ENCODE results near the gene SAPCD2. TPM values are rescaled to one million over a fixed set of nuclear protein-coding genes. Genes with fewer than 3 reads are reported as not detected.

Gene SAPCD2
- total and polyA plus RNA-seq, 2 of the 8 experiments (the other 6 are each of a cell fraction or from before 2014, with no cell fraction given), result 12.7 to 32.1 TPM

GRCh38 chr9:137075275-137075775 lies 5.0 kb upstream of the SAPCD2 start:
- H3K18ac ChIP-seq (ENCODE audit: extremely low read depth, low read length), result no peak overlapping the region
- no peak overlapping the region for H3K4ac ChIP-seq (replicated peaks; ENCODE audit: insufficient read length, low read depth, low read length)
- no peak overlapping the region for H2AK5ac ChIP-seq (ENCODE audit: low read depth, low read length)
- H3K79me1 ChIP-seq (ENCODE audit: low read depth, low read length), result no peaks in the 10 kb centered on the region
- ChIA-PET POLR2A (ENCODE audit: partially characterized antibody) (interaction anchor here (0.9 to 2.1 kb wide), 3 partner anchors 11 to 101 kb away, joined by 3 to 9 read pairs (median 4); partner anchors contain the start of gene MAN1B1), CTCF (ENCODE audit: partially characterized antibody) (interaction anchor here (0.9 to 4.6 kb wide), 9 partner anchors 9 to 146 kb away, joined by 3 to 27 read pairs (median 4); partner anchors contain the start of gene NPDC1)
- no peak overlapping the region; the same call in 1 of the 2 replicates for H2BK15ac ChIP-seq (ENCODE audit: low read length)
- WGBS, 2 experiments (ENCODE audit: extremely low coverage in 1 of 2, insufficient coverage in 1 of 2, insufficient read length in 1 of 2, insufficient replicate concordance in 2 of 2, low coverage in 1 of 2, low lambda C conversion rate in 2 of 2, missing lambda C conversion rate in 1 of 2), result 82% methylated on average over 12 of the region's 12 CpGs; no CpG with 5 or more reads in 1 of the 2 experiments
- no peak overlapping the region for H3K14ac ChIP-seq (ENCODE audit: insufficient read length)
- no peak overlapping the region for H3K9ac ChIP-seq (replicated peaks in 1 of 4; ENCODE audit: extremely low read depth in 1 of 4, low read depth in 3 of 4, low read length in 3 of 4)
- no peak overlapping the region; the same call in 1 of the 2 replicates for H4K8ac ChIP-seq (ENCODE audit: extremely low read depth, insufficient read depth, low read length)
- no peaks in the 10 kb centered on the region for H3K9me3 ChIP-seq (ENCODE audit: insufficient read depth in 2 of 2, low read depth in 1 of 2, low read length in 1 of 2)
- peaks cover 20% of the 10 kb centered on the region for H3K23me2 ChIP-seq (ENCODE audit: low read depth, low read length)
- TF ChIP-seq EP300 (IDR thresholded peaks at IDR 0.05; ENCODE audit: borderline replicate concordance in 1 of 2, low read depth in 2 of 2, low read length in 2 of 2) (no peak), CBX5 (IDR thresholded peaks at IDR 0.05; ENCODE audit: low read depth, low read length) (no peak), SRF (IDR thresholded peaks at IDR 0.05; ENCODE audit: low read depth, low read length) (peak; percentile 75; the same call in 1 of the 2 replicates), BRCA1 (IDR thresholded peaks at IDR 0.05; ENCODE audit: low read depth, low read length) (no peak), CEBPB (IDR thresholded peaks at IDR 0.05; ENCODE audit: low read depth, low read length) (peak; percentile 84), YY1 (IDR thresholded peaks at IDR 0.05; ENCODE audit: low read depth, low read length) (peak; percentile 43; the same call in 1 of the 2 replicates), BCL11A (IDR thresholded peaks at IDR 0.05; ENCODE audit: low read depth in 2 of 2, low read length in 2 of 2) (no peak)
- DNase-seq (ENCODE audit: low read depth in 1 of 2, low spot score in 2 of 2) (no peak), FAIRE-seq (no peak)
- peaks cover 0 to 27% (median 19%) of the 10 kb centered on the region in 4 experiments; a peak in 6 of 7 replicates for H3K4me1 ChIP-seq (replicated peaks in 1 of 4; ENCODE audit: control insufficient read depth in 3 of 4, insufficient read depth in 4 of 4, low read length in 3 of 4)
- no peak overlapping the region for H4K5ac ChIP-seq (ENCODE audit: insufficient read length, low read depth, low read length)
- no peak overlapping the region for H3K56ac ChIP-seq (replicated peaks; ENCODE audit: insufficient read length, low read depth, low read length)
- H3K36me3 ChIP-seq (ENCODE audit: control insufficient read depth in 2 of 4, insufficient read depth in 4 of 4, low read length in 3 of 4), result no peaks in the 10 kb centered on the region; a peak in 1 of 8 replicates
- H2BK120ac ChIP-seq (replicated peaks; ENCODE audit: low read depth, low read length), result no peak overlapping the region
- H3K23ac ChIP-seq (ENCODE audit: insufficient read length), result no peak overlapping the region
- H2BK20ac ChIP-seq (ENCODE audit: low read length), result no peak overlapping the region
- H4K20me1 ChIP-seq (replicated peaks in 1 of 2; ENCODE audit: control insufficient read depth in 1 of 2, insufficient read depth in 2 of 2, low read length in 2 of 2), result peaks cover 0 to 7% of the 10 kb centered on the region in 2 experiments
- no peak overlapping the region for H3K27ac ChIP-seq (ENCODE audit: low read depth, low read length)
- H2AFZ ChIP-seq (ENCODE audit: low read length), result no peak overlapping the region
- H3K4me2 ChIP-seq (ENCODE audit: insufficient read depth in 1 of 2, low read depth in 2 of 2, low read length in 2 of 2), result 0 out of 4 replicates have a peak overlapping the region, but pooled peaks of 1 of the 2 experiments have one; percentile 6
- H3K4me3 ChIP-seq (ENCODE audit: extremely low read depth in 1 of 4, insufficient read depth in 2 of 4, low read depth in 3 of 4, low read length in 4 of 4), result no peak overlapping the region
- H4K91ac ChIP-seq (replicated peaks; ENCODE audit: insufficient read length, low read length), result no peak overlapping the region
- 0 out of 2 replicates have a peak overlapping the region, but pooled peaks have one; percentile 61 for H2BK5ac ChIP-seq (ENCODE audit: low read depth, low read length)
- H3K79me2 ChIP-seq (ENCODE audit: control insufficient read depth in 1 of 2, insufficient read depth in 2 of 2, low read length in 2 of 2), result no peaks in the 10 kb centered on the region
- H2BK12ac ChIP-seq (ENCODE audit: low read depth, low read length), result 0 out of 2 replicates have a peak overlapping the region, but pooled peaks have one; percentile 52
- H3K27me3 ChIP-seq (replicated peaks in 1 of 4; ENCODE audit: control insufficient read depth in 3 of 4, extremely low read depth in 1 of 4, insufficient read depth in 3 of 4, low read length in 3 of 4), result peaks cover 20 to 46% (median 34%) of the 10 kb centered on the region in 4 experiments
